Measurements from ENCODE around the gene PDE6A. TPM values are rescaled to one million over a fixed set of nuclear protein-coding genes. Genes with fewer than 3 reads are reported as not detected.
A peak's percentile ranks its signal among the peaks of the same experiment; 100 is the strongest.
"Not testable (repeated sequence)": the region's sequence is repeated elsewhere in the genome, so short reads cannot be mapped to it uniquely, and the experiment has no call there.

PDE6A gene
- total RNA-seq, 1 experiment from 2014 or later, result not detected

GRCh38 chr5:149859746-149860145, 84.8 kb downstream of the PDE6A start:
- H3K4me1 Mint-ChIP-seq, result peaks cover 8 to 14% of the 10 kb centered on the region in 2 experiments
- H3K27me3 ChIP-seq (ENCODE audit: insufficient read depth, low read length), result no peaks in the 10 kb centered on the region
- H3K14ac ChIP-seq (ENCODE audit: insufficient read depth, low read length), result no peak overlapping the region
- H2BK12ac ChIP-seq (ENCODE audit: insufficient read length, low read depth, low read length), result no peak overlapping the region
- H4K8ac ChIP-seq (replicated peaks; ENCODE audit: insufficient read length, low read depth, low read length), result no peak overlapping the region
- H2BK20ac ChIP-seq (ENCODE audit: low read depth, low read length, poor library complexity, severe bottlenecking), result no peak overlapping the region
- H3K9me3 Mint-ChIP-seq, result no peaks in the 10 kb centered on the region; a peak in 1 of 5 replicates
- no peaks in the 10 kb centered on the region for H3K27me3 Mint-ChIP-seq (ENCODE audit: low read depth)
- H3K23ac ChIP-seq (ENCODE audit: insufficient read length, low read depth, low read length), result no peak overlapping the region
- no peak overlapping the region for H3K4me3 Mint-ChIP-seq
- H3K56ac ChIP-seq (ENCODE audit: insufficient read length, low read depth, low read length), result no peak overlapping the region
- H4K5ac ChIP-seq (ENCODE audit: insufficient read length, low read depth, low read length), result no peak overlapping the region
- H4K91ac ChIP-seq (ENCODE audit: insufficient read length, low read depth, low read length), result no peak overlapping the region
- H2BK5ac ChIP-seq (ENCODE audit: insufficient read length, low read length), result no peak overlapping the region
- no peak overlapping the region for H3K4me2 ChIP-seq (ENCODE audit: insufficient read depth, insufficient read length, low read length)
- H3K18ac ChIP-seq (ENCODE audit: insufficient read length, low read depth, low read length), result no peak overlapping the region
- no CpG with 5 or more reads among the region's 4 CpGs for WGBS (ENCODE audit: extremely low coverage, insufficient read length, low lambda C conversion rate)
- no peak overlapping the region for H2AFZ ChIP-seq (ENCODE audit: low read length)
- no peaks in the 10 kb centered on the region for H4K20me1 ChIP-seq (ENCODE audit: control insufficient read depth, insufficient read depth, insufficient read length)
- no peak overlapping the region for H2AK5ac ChIP-seq (ENCODE audit: insufficient read length, low read length)
- no peaks in the 10 kb centered on the region for H3K79me1 ChIP-seq (ENCODE audit: insufficient read depth, low read depth, low read length, poor library complexity, severe bottlenecking)
- DNase-seq, result no peak
- no peak overlapping the region for H2BK15ac ChIP-seq (ENCODE audit: low read depth, low read length)
- no peak overlapping the region for H3T11ph ChIP-seq (ENCODE audit: low read length)
- no peaks in the 10 kb centered on the region for H3K79me2 ChIP-seq (ENCODE audit: insufficient read depth, low read length)
- no peak overlapping the region for H3K9ac ChIP-seq (ENCODE audit: extremely low read depth, insufficient read length, low read length)
- H3K9me3 ChIP-seq (ENCODE audit: control insufficient read depth, low read depth, low read length), result no peaks in the 10 kb centered on the region
- peak overlapping the region in 1 of 3 experiments; percentile 35; a peak in 1 of 7 replicates for H3K27ac Mint-ChIP-seq
- H3K27ac ChIP-seq (ENCODE audit: insufficient read length, low read depth, low read length), result no peak overlapping the region
- no peak for TF ChIP-seq CTCF (conservative IDR thresholded peaks at IDR 0.05)
- H3K4ac ChIP-seq (ENCODE audit: low read depth, low read length), result no peak overlapping the region
- H3K4me1 ChIP-seq (ENCODE audit: insufficient read depth, low read length), result peaks cover 7% of the 10 kb centered on the region; the same call in 1 of the 2 replicates
- no peaks in the 10 kb centered on the region; a peak in 1 of 7 replicates for H3K36me3 Mint-ChIP-seq (ENCODE audit: insufficient read depth in 1 of 3, low read depth in 3 of 3)
- H2BK120ac ChIP-seq (ENCODE audit: low read depth, low read length, poor library complexity, severe bottlenecking), result no peak overlapping the region
- no peaks in the 10 kb centered on the region for H3K23me2 ChIP-seq (ENCODE audit: insufficient read length, low read depth, low read length, poor library complexity, severe bottlenecking)

GRCh38 chr5:149858481-149858880, 86.1 kb downstream of the PDE6A start:
- H3K23ac ChIP-seq (ENCODE audit: insufficient read length, low read depth, low read length); H3K79me1 ChIP-seq (ENCODE audit: insufficient read depth, low read depth, low read length, poor library complexity, severe bottlenecking); H3K56ac ChIP-seq (ENCODE audit: insufficient read length, low read depth, low read length); H3K14ac ChIP-seq (ENCODE audit: insufficient read depth, low read length); H3K27me3 Mint-ChIP-seq (ENCODE audit: low read depth); H2AFZ ChIP-seq (ENCODE audit: low read length); H4K20me1 ChIP-seq (ENCODE audit: control insufficient read depth, insufficient read depth, insufficient read length); H3K9ac ChIP-seq (ENCODE audit: extremely low read depth, insufficient read length, low read length); H3K27ac Mint-ChIP-seq; H3K4me2 ChIP-seq (ENCODE audit: insufficient read depth, insufficient read length, low read length); H3K23me2 ChIP-seq (ENCODE audit: insufficient read length, low read depth, low read length, poor library complexity, severe bottlenecking); H2BK15ac ChIP-seq (ENCODE audit: low read depth, low read length); H2AK5ac ChIP-seq (ENCODE audit: insufficient read length, low read length); H3K9me3 Mint-ChIP-seq; H3K9me3 ChIP-seq (ENCODE audit: control insufficient read depth, low read depth, low read length); H2BK120ac ChIP-seq (ENCODE audit: low read depth, low read length, poor library complexity, severe bottlenecking); H2BK5ac ChIP-seq (ENCODE audit: insufficient read length, low read length); H4K5ac ChIP-seq (ENCODE audit: insufficient read length, low read depth, low read length); H3K4me3 Mint-ChIP-seq; H2BK20ac ChIP-seq (ENCODE audit: low read depth, low read length, poor library complexity, severe bottlenecking); H3K36me3 Mint-ChIP-seq (ENCODE audit: insufficient read depth in 1 of 3, low read depth in 3 of 3); H3K79me2 ChIP-seq (ENCODE audit: insufficient read depth, low read length); H4K8ac ChIP-seq (replicated peaks; ENCODE audit: insufficient read length, low read depth, low read length); H4K91ac ChIP-seq (ENCODE audit: insufficient read length, low read depth, low read length); H3K27ac ChIP-seq (ENCODE audit: insufficient read length, low read depth, low read length); H3K18ac ChIP-seq (ENCODE audit: insufficient read length, low read depth, low read length); H3T11ph ChIP-seq (ENCODE audit: low read length); H2BK12ac ChIP-seq (ENCODE audit: insufficient read length, low read depth, low read length); H3K27me3 ChIP-seq (ENCODE audit: insufficient read depth, low read length); H3K4me1 ChIP-seq (ENCODE audit: insufficient read depth, low read length); DNase-seq; H3K4ac ChIP-seq (ENCODE audit: low read depth, low read length): not testable (repeated sequence)
- H3K4me1 Mint-ChIP-seq, result peaks cover 8 to 14% of the 10 kb centered on the region in 2 experiments
- no CpG with 5 or more reads among the region's 6 CpGs for WGBS (ENCODE audit: extremely low coverage, insufficient read length, low lambda C conversion rate)
